IPS DF 4.7 (cell line): ENCODE measurements around the gene ESYT2.
"Not testable (repeated sequence)": the region's sequence is repeated elsewhere in the genome, so short reads cannot be mapped to it uniquely, and the experiment has no call there.

ENCODE experiments used
- DNase-seq: peaks from one replicate; pipeline ENCODE4 v3.0.0-alpha.2; 2013; ENCODE audit warnings: low spot score; ENCODE audit errors: extremely low read depth

The ESYT2 gene

DNA sequence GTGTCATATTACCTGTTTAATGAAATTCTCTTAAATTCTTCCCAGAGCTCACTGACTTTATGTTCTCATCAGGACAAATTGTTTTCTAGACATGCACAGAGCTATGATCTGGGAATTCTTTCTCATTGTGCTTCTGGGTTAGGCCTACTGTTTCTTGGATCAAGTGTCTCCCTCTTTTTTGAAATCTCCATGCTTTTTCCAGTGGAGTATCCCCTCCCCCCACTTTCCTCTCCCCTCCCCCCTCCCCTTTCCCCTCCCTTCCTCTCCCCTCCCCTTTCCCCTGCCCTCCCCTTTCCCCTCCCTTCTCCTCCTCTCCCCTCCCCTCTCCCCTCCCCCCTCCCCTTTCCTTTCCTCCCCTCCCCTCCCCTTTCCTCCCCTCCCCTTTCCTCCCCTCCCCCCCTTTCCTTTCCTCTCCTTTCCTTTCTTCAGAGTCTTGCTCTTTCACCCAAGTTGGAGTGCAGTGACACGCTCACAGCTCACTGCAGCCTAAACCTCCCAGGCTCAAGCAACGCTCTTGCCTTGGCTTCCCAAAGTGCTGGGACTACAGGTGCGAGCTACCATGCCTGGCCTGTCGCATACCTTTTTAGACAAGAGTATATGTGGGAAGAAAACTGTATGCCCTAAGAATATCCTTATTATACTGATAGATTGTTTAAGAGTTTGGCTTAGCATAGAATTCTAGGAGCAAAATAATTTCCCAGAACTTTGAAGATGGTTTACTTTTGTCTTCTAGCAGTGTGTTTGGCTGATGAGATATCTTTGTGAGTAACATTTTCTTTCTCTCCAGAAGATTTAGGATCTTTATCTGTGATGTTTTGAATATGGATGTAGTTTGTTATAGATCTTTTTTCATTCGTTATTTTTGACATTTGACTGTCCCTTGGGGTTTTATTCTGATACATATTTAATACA lies 29.5 kb upstream of the ESYT2 start:
- DNase-seq = no peak

DNA sequence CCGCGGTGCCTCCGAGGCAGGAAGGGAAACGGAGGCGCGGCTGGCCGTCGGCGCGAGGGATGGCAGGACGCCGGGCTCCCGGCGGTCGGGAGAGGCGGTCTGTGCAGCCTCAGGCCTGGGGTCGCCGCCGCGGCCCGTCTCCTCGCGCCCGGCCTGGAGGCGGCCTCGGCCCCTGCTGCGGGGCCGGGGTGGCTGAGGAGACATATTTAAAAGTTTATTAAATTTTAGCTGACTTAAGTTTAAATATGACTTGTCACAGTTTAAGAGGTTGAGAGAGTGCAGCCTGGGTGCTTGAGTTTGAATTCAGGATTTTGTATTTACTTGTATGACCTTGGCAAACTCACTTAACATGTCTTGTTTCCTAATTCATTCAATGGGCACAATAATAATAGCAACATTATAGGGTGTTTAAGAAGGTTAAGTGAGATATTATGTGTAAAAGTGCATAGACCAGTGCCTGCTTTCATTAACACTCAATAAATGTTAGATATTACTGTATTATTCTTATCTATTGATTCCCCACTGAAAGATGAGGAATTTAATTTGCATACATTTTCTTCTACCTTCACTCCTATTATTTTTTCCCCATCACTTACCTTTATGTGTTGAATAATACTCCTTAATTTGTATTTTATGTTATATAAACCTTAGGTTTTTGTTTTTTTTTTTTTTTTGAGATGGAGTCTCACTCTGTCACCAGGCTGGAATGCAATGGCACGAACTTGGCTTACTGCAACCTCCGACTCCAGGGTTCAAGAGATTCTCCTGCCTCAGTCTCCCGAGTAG lies 27.8 kb upstream of the ESYT2 start:
- no peak for DNase-seq

DNA sequence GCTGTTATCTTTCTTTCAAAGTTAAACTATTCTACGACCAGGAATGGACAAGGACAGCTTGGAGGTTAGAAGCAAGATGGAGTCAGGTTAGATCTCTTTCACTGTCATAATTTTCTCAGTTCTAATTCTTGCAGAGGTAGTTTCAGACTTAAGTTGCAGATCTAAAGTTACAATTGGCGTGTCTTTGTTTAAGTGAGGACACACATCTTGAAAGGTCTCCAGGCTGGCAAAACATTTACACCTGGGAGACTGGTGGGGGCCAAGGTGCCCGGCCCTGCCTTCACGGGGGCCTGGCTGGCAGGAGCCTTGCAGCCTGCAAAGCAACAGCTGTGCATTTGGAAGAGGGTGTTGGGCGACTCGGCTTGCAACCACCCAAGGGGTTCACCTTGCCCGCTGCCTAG lies 25.4 kb upstream of the ESYT2 start:
- DNase-seq = no peak

- no peak for DNase-seq
Measured at GRCh38 chr7:158850545-158851102, 21.3 kb upstream of the ESYT2 start.

DNA sequence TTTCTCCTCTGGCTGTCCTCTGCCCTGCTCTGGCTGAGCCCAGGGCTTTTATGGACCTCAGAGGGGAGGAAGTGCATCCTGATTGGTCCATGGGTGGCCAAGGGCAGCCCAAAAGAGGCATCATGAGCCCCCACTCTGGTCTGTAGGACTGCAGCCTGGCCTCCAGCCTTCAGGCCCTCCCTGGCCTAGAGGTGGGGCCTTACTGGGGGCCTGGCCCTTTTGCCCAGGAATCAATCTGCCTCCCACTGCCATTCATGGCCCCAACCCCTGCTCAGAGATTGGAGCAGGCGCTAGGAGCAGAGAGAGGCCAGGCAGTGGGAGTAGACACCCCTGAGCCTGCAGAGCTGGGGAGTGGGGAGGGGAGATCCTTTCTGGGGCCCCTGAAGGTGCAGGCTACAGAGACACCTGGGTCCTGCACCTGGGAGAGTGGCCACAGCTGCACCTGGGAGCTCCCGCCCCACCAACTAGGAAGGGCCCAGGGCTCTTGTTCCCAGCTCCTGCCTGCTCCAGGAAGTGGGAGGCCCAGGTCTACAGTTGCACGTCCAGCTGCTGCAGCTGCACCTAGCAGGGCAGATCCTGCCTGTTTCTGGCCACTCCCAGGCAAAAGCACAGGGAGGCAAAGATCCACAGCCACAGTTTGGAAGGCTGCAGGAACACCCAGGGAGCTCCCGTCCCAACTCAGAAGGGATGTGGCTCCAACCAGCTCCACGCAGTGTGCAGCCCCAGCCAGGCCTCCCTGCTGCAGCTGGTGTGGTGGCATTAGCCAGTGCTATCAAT lies 20.6 kb upstream of the ESYT2 start:
- DNase-seq = no peak

GRCh38 chr7:158849442-158849767 lies 20.1 kb upstream of the ESYT2 start:
- DNase-seq = no peak

DNA sequence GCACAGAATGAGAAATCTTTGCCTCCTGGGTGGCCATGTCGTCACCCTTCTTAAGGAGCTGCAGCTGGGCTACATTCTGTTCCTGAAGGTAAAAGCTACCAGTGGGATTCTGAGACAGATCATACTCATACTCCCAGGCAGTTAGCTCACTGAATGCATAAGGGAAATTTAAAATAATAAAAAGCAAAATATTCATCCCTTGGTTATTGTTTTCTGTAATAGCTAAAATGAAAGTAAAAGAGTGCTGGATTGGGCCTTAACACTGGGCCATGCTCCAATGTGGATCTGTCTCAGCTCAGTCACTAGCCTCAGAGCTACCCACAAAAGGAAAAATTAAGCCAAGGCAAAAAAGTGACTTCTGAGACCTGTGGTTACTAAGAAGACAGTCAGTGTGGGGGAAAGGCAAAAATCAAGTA lies 18.1 kb upstream of the ESYT2 start:
- DNase-seq = no peak

DNA sequence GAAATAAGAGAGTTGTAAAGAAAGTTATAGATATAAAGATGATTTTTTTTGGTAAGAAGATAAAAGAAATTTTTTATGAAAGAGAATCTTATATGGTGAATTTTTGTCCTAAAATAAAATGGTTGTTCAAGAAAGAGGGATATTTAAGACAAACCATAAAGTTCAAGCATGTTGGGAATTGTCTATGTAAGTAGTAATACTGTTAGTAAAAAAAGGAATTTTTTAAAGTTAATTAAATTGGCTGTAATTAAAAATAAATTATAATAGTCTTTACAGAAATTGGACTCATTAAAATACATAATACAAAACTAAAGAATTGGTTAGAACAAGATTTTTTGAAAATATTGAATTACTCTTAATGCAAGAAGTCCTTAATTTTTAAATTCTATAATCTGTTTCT lies 17.0 kb upstream of the ESYT2 start:
- no peak for DNase-seq

GRCh38 chr7:158843771-158844170 lies 14.5 kb upstream of the ESYT2 start:
- no peak for DNase-seq

DNA sequence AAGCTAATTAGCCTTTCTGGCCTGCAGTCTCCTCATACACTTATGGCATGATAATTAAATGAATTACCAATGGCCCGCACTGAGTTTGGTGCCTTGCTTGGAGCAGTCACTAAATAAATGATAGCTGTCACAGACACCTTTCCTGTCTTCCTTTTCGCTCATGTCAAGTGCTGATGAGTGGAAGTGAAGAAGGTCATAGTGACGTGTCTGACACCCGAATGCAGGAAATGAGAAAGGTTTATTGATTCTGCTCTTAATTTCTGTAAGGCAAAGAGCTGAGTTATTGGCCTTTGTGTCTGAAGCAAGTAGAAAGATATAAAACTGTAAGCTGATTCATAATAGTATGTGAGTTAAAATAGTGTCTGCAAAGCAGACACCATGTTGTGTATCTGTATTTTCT lies 13.2 kb upstream of the ESYT2 start:
- no peak for DNase-seq

DNA sequence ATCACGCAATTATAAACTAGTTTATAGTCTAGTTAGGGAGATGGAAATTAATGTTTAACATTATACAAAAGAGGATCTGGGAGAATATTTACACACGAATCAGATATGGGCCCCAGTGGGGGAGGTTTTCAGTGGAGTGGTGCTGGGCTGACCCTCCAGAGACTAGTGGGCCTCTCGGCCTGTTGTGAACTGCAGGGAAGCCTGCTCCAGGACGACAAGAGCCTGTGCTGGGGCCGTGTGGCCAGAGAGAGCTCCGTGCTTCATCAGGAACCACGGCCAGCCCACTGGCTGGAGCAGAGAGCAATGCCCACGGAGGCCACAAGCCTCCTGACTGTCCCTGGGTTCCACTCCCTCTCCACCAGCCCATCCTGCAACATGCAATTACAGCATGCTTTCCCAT lies 11.3 kb upstream of the ESYT2 start:
- DNase-seq = no peak

DNA sequence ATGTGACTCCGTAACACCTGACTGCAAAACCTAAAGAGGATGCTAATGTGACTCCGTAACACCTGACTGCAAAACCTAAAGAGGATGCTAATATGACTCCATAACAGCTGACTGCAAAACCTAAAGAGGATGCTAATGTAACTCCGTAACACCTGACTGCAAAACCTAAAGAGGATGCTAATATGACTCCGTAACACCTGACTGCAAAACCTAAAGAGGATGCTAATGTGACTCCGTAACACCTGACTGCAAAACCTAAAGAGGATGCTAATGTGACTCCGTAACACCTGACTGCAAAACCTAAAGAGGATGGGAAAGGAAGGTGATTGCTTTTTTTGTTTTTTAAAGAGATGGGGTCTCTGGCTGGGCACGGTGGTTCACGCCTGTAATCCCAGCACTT lies 9.9 kb upstream of the ESYT2 start:
- not testable (repeated sequence) for DNase-seq

GRCh38 chr7:158837790-158838637 lies 8.7 kb upstream of the ESYT2 start:
- DNase-seq = no peak

DNA sequence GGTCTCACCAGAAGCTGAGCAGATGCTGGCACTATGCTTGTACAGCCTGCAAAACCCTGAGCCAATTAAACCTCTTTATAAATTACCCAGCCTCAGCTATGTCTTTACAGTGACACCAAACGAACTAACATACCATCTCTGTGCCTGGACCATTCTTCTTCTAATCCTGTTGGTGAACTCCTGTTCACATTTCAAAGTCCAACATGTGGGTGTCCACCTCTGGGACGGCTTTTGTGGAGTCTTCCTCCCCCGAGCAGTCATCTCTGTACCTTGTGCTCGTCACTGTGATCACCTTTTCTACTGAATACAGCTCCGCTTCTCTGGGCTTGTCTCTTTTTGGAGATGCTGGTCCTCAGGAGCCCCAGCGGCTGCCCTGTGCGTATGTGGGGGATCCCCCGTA lies 7.4 kb upstream of the ESYT2 start:
- DNase-seq = no peak

DNA sequence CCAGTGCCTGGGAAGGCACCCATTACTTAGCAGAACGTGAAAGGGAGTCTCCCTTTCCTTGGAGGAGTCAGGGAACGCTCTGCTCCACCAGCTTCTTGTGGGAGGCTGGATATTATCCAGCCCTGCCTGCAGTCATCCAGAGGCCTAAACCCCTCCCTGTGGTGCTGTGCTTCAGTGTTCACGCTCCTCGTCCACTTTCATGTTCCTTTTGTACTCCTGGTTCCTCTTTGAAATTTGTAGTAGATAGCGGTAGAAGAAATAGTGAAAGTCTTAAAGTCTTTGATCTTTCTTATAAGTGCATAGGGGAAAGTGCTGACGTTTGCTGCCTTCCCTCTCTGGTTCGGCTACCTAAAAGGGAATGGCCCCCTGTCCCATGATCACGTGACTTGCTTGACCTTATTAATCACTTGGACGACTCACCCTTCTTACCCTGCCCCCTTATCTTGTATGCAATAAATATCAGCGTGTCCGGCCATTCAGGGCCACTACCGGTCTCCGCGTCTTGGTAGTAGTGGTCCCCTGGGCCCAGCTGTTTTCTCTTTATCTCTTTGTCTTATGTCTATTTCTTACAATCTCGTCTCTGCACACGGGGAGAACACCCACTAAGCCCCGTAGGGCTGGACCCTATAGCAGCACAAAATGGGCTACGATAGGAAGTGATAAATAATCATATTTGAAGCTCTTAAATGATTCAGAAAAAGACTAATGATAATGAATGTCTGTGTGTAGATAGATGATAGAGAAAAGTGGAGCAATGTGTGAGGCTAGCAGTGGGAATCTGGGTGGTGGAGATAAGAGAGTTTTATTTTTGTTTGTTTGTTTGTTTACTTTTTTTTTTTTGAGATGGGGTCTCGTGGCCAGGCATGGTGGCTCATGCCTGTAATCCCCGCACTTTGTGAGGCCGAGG lies 5.8 kb upstream of the ESYT2 start:
- no peak for DNase-seq

DNA sequence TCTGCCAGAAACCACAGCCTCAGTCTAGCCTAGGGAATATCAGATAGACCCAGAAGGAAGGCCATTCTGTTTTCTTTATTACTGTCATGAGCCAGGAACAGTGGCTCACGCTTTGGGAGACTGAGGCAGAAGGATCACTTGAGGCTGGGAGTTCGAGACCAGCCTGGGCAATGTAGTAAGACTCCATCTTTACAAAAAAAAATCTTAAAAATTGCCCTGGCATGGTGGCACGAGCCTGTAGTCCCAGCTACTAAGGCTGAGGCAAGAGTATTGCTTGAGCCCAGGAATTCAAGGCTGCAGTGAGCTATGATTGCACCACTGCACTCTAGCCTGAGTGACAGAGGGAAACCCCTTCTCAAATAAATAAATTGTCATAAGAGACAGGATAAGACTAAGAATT lies 3.7 kb upstream of the ESYT2 start:
- no peak for DNase-seq

DNA sequence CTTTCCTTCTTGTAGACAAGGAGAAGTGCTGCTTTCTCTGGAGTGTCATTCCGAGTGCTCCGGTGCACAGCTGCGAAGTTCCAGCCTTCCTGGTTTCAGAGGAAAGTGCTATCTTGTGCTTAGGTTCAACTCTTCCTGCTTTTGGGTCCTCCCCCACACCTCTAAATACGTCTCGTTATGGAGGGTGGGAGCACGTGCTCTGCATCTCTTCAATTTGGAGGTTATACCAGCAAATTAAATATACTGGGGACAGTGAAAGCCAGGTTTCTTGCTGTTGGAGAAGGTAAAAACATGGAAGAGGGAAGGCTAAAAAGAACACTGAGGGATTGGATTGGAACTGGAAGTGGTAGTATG lies 2.4 kb upstream of the ESYT2 start:
- no peak for DNase-seq

DNA sequence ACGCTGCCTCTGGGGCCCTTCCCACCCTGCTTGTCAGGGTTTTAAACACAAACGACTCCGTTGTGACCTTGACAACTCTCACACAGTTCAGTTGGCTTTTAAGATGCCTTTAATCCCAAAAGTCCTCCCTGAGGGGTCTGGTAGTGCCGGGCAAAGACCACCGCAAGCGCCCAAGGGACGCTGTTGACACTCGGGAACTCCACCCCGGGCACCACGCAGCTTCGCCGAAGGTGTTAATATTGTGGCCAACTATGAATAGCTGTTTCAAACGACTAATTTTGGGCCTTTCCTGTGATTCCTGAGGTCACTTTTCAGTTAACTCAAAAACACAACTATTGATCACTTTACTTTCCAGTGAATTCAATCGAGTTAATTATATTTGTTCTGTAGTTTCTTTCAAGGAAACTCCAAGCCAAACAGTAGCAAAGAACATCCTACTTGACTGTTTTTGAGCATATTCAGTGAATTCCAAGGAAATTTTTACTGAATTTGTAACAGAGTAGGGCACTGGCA lies 958 bp upstream of the ESYT2 start:
- DNase-seq = no peak

GRCh38 chr7:158829021-158829341 lies 328 bp downstream of the ESYT2 start:
- no peak for DNase-seq
